ENCODE results near the gene SMCHD1. TPM values are rescaled to one million over a fixed set of nuclear protein-coding genes. Genes with fewer than 3 reads are reported as not detected.

SMCHD1 gene
- total and polyA plus RNA-seq, 10 of the 15 experiments (the other 5 are each of a cell fraction or from before 2014, with no cell fraction given): 6.0 to 110 (median 48.0) TPM

DNA sequence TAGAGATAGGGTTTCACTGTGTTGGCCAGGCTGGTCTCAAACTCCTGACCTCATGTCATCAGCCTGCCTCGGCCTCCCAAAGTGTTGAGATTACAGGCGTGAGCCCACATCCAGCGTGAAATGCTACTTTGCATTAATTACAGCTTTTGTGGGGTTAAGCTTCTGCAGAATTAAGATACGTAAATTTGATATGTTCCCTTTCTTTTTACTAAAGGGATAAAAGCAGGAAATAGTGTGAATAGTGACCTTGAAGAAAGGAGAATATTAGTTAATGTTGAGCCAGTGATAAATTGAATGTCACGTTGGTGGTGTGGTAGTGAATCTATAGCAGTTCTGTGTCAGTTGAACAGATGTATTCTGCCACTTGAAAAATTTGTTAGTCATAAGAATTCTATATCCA lies 16.9 kb downstream of the SMCHD1 start:
- Histone ChIP-seq H3K9me3 (replicated peaks; ENCODE audit: control insufficient read depth, insufficient read depth, low read length) (no peaks in the 10 kb centered on the region; the same call in 2 of the 3 replicates), H3K4me3 (no peak overlapping the region), H2AFZ (ENCODE audit: control insufficient read depth, low read depth, low read length) (no peak overlapping the region), H3K36me3 (ENCODE audit: control insufficient read depth in 2 of 2, insufficient read depth in 2 of 2, low read length in 1 of 2) (peaks cover 8 to 36% of the 10 kb centered on the region in 2 experiments), H3K27ac (ENCODE audit: control insufficient read depth, insufficient read depth) (no peak overlapping the region), H4K20me1 (ENCODE audit: control insufficient read depth, insufficient read depth) (no peaks in the 10 kb centered on the region; the same call in 1 of the 2 replicates), H3K27me3 (replicated peaks in 1 of 2; ENCODE audit: control insufficient read depth in 2 of 2, insufficient read depth in 2 of 2, low read length in 1 of 2) (no peaks in the 10 kb centered on the region), H3K79me2 (ENCODE audit: control insufficient read depth, insufficient read depth, low read length) (peaks cover 6% of the 10 kb centered on the region), H3K4me2 (ENCODE audit: control insufficient read depth, insufficient read depth) (no peak overlapping the region), H3K9ac (ENCODE audit: control insufficient read depth, insufficient read depth, low read length) (no peak overlapping the region), H3K4me1 (ENCODE audit: control insufficient read depth, insufficient read depth, low read length) (no peaks in the 10 kb centered on the region)
- 95% methylated on average over 5 of the region's 5 CpGs for WGBS (ENCODE audit: insufficient coverage, insufficient replicate concordance, low lambda C conversion rate, missing lambda C conversion rate)
- ChIA-PET CTCF (no interaction called here), SMC1A (ENCODE audit: uncharacterized antibody, unreplicated experiment) (interaction anchor here (1.0 to 1.2 kb wide), 2 partner anchors 15 to 66 kb away, joined by 3 to 4 read pairs; no protein-coding TSS in a partner anchor), RAD21 (ENCODE audit: unreplicated experiment) (no interaction called here), POLR2A (no interaction called here)
- BruUV-seq (replicated peaks): no TSS peak
- intact Hi-C loops (cut with micrococcal nuclease; ENCODE audit: unreplicated experiment): no loop called here
- DNase-seq (ENCODE audit: low read depth, low spot score) (no peak), FAIRE-seq (no peak), ATAC-seq (no peak)
- in situ Hi-C loops (cut with MboI): no loop called here
- TF ChIP-seq BCLAF1 (IDR thresholded peaks at IDR 0.05): no peak
- no peak for TF ChIP-seq PBX3 (IDR thresholded peaks at IDR 0.05; ENCODE audit: insufficient replicate concordance, low read depth, low read length)
- TF ChIP-seq SMAD1 (IDR thresholded peaks at IDR 0.05; ENCODE audit: low read depth, partially characterized antibody): no peak
- TF ChIP-seq NFYB (IDR thresholded peaks at IDR 0.05; ENCODE audit: insufficient read depth, low read depth, low read length): no peak
- TF ChIP-seq RCOR1 (conservative IDR thresholded peaks at IDR 0.05; ENCODE audit: low read depth, low read length): no peak
- TF ChIP-seq NR2F1 (conservative IDR thresholded peaks at IDR 0.05): no peak
- no peak for TF ChIP-seq BCL3 (IDR thresholded peaks at IDR 0.05; ENCODE audit: borderline replicate concordance, insufficient read depth, low read depth, low read length, poor library complexity, severe bottlenecking)
- TF ChIP-seq ETV6 (conservative IDR thresholded peaks at IDR 0.05 in 1 of 2, IDR thresholded peaks at IDR 0.05 in 1 of 2; ENCODE audit: borderline replicate concordance in 1 of 2, low read depth in 1 of 2): no peak
- no peak for TF ChIP-seq ZNF217 (IDR thresholded peaks at IDR 0.05)
- no peak for TF ChIP-seq MXI1 (IDR thresholded peaks at IDR 0.05; ENCODE audit: low read depth, low read length)
- TF ChIP-seq EED (IDR thresholded peaks at IDR 0.05; ENCODE audit: low read depth): no peak
- TF ChIP-seq MTA2 (IDR thresholded peaks at IDR 0.05; ENCODE audit: low read depth): no peak
